Measurements from ENCODE around the gene ITFG1.
"Not testable (repeated sequence)": the region's sequence is repeated elsewhere in the genome, so short reads cannot be mapped to it uniquely, and the experiment has no call there.

ITFG1 gene

DNA sequence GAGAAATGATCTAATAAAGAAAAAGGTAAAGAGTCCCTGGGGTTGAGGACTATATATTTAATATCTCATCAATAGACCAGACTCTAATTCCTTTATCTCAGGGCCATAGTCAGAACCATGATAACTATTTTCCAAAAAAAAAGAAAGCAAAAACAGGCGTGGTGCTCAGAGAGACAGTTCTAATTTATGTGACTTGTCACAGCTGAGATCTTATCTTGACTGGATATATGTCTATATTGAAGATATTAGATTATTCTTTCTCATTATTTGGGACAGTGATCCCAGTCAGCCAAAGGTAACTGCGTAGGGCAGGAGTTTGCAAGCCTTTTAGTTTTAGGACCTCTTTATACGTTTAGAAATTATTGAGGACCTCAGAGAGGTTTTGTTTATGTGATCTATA, 52.4 kb downstream of the ITFG1 start:
- DNase-seq: no peak

DNA sequence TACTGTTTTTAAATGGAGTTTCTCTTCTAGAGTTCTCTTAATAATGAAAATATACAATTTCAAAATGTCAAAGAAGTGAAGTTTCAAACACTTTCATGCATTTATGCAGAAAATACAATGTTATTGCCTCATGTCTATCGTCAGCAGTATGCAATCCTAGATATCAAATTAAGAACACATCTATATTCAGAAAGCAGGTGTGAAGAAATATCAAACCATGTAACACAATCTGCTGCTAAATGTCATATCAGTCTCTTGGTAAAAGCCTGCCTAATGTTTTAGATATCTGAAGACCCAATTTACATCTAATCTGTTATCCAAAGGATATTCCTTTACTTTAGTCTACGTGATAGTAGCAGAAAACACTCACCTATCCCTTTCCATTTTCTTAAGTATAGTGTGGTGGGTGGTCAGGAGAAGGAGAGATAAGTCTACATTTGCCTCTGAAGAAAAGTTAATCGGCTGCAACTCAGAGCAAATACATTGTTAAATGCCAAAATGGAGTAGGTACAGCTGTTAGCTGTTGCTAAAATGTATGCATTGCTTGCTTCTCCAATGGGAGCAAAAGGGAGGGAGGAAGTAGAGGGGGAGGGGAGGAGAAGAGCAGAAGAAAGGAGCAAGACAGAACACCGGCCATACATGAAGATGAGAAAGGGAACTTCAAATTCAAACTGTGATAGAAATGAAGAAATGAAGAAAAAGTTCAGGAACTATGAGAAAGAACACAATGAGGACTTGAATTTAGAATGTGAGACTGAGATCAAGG, 64.9 kb downstream of the ITFG1 start:
- no peak for DNase-seq

GRCh38 chr16:47392081-47392480, 68.8 kb downstream of the ITFG1 start:
- DNase-seq: no peak

DNA sequence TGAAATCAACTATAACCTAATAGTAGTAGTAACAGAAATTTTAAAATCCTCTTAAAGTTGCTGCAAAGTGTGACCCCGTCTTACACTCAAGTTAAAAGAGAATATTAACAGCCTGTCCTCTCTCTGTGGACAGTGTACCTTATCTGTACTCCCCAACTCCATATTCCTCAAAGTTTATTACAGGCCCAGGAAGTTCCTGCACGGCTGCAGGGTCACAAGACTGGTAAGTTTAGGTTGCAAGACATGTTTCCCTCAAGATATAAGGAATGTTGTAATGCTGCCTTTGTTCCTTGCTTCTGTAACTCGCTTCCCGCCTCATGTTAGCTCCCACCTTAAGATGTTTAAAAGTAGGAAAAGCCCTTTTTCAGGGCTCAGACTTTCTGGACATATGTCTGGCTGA, 72.2 kb downstream of the ITFG1 start:
- no peak for DNase-seq

- DNase-seq: no peak
Measured at GRCh38 chr16:47387026-47387734, 73.7 kb downstream of the ITFG1 start.

GRCh38 chr16:47386201-47386718, 74.6 kb downstream of the ITFG1 start:
- DNase-seq: no peak

DNA sequence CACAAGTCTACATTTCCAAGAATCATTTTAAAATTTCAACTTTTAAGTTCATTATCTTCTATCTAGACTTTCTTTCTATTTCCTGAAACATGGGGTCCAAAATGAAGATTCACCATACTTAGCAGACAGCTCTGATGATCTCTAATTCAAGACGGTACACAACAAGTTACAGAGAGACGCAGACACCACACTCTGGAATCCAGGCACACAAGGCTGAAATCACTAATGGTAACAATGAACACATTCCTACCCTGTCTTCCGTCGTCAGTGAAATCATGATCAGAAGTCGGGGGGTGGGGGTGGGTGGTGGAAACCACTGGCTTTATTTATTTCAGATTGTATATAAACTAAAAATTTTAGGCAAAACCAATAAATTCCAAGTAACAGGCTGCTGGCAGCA, 78.5 kb downstream of the ITFG1 start:
- DNase-seq: no peak

DNA sequence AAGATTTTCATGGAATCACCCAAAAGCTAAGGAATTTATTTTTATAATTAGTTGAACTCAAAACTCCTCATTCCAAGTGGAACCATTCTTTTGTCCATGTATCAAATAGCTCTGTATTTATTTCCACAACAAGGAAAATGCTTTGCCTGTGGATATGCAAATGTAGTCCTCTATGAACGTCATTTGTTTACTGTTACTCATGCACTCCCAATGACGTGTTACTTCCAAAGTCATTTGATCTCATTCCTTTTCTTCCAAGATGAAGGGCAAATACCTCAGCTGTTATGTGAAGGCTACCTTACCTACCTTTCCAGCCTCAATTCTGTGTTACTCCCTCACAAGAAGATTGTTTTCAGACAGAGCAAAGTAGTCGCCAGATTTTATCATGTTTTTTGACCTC, 83.7 kb downstream of the ITFG1 start:
- no peak for DNase-seq

GRCh38 chr16:47375423-47375822, 85.4 kb downstream of the ITFG1 start:
- no peak for DNase-seq

DNA sequence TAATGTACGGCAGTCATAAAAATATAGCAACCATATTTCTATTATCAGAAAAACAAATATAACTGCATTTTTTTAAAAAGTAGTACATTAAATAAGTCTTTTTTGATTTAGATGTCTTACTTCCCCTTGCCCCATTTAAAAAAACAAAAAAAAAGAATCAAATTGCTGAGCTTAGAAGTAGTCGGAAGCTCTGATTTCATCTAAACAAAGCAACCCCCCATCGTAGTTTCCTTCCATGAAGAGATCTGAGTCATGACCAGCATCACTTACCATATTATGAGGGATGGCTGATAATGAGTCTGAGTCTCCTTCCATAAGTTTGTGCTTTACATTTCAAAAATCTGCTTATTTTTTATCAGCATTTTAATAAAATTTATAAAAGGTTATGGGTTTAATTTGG, 86.2 kb downstream of the ITFG1 start:
- DNase-seq: no peak

DNA sequence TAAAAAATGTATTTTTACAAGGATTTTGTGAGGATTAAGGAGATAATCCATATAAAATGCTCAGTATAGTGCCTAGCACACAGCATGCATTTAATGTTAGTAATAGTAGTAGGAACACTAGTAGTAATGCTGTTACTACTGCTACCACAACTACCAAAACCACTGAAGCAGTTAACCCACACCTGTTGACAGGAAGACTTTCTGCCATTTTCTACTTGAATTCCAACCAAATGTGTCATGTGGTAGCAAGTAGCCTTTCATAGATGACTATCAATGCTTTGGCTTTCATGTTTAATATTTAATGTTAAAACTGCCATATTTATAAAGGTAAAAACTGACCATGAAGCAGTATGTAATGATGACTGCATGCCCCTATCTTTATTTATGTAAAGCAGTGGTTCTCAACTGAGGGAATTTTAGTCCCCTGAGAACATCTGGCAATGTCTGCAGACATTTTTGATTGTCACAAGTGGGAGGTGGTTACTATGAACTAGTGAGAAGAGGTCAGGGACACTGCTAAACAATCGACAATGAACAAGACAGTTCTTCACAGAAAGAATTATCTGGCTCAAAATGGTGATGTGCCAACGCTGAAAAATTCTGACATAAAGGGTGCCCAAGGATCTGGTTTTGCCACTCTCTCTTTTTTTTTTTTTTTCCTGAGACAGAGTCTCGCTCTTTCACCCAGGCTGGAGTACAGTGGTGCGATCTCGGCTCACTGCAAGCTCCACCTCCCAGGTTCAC, 89.4 kb downstream of the ITFG1 start:
- DNase-seq: no peak

DNA sequence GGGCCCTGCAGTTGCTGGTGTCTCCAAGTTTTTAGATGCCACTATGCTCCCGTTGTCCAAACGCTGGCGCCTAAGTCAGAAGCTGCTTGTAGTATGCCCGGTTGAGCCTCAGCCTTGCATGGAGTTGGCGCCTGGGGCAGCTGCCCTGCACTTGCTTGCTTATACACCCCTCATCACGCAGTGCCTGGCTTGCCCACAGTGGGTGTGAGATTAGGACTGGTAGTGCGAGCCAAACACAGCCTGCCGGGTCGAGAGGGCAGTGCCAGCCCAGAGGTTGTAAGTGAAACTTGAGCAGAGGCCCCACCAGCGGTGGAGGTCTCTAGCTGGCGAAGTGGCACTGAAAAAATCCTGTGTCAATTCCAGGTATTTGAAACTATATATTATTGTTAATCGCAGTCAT, 90.3 kb downstream of the ITFG1 start:
- DNase-seq: no peak

- no peak for DNase-seq
Measured at GRCh38 chr16:47366228-47366627, 94.6 kb downstream of the ITFG1 start.

DNA sequence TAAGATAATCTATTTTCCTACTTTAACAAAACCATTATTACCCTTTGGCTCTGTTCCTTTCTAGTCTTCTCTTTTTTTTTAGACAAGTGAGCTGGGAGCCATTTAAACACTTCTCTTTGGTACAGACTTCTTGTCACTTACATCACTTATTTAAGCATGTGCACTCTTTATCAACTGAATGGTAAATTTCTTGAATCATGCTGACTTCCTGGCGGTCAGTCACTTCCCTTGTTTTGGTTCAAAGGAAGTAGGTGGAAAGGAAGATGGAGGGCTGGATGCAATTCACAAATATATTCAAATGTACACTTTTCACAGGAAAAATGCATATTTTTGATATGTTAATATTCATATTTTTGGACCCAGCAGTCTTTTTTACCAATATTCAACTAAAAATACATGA, 97.1 kb downstream of the ITFG1 start:
- DNase-seq: no peak

GRCh38 chr16:47359478-47359877, 101.4 kb downstream of the ITFG1 start:
- DNase-seq: no peak

- no peak for DNase-seq
Measured at GRCh38 chr16:47358816-47359215, 102.0 kb downstream of the ITFG1 start.

DNA sequence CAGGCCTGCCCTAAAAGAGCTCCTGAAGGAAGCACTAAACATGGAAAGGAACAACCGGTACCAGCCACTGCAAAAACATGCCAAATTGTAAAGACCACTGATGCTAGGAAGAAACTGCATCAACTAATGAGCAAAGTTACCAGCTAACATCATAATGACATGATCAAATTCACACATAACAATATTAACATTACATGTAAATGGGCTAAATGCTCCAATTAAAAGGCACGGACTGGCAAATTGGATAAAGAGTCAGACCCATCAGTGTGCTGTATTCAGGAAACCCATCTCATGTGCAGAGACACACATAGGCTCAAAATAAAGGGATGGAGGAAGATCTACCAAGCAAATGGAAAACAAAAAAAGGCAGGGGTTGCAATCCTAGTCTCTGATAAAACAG, 111.8 kb downstream of the ITFG1 start:
- DNase-seq: not testable (repeated sequence)

GRCh38 chr16:47347021-47347696, 113.7 kb downstream of the ITFG1 start:
- DNase-seq: not testable (repeated sequence)

DNA sequence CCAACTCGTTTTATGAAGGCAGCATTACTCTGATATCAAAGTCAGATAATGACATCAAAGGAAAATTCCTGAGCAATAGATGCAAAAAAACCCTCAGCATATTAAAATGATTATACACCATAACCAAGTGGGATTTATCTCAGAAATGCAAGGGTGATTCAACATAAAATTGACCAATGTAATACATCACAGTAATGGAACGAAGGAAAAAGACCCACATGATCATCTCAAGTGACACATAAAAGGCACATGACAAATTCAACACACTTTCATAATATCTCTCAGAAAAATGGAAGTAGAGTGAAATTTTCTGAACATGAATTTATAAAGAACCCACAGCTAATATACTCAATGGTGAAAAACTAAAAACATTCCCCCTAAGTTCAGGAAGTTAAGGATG, 118.8 kb downstream of the ITFG1 start:
- DNase-seq: no peak

DNA sequence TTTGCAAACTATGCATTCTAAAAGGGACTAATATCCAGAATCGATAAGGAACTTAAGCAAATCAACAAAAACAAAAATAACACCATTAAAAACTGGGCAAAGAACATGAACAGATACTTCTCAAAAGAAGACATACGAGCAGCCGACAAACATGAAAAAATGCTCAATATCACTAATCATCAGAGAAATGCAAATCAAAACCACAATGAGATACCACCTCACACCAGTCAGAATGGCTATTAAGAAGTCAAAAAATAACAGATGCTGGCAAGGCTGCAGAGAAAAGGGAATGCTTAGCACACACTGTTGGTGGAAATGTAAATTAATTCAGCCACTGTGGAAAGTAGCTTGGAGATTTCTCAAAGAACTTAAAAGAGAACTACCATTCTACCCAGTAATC, 130.3 kb downstream of the ITFG1 start:
- not testable (repeated sequence) for DNase-seq

- DNase-seq: not testable (repeated sequence)
Measured at GRCh38 chr16:47324309-47324708, 136.6 kb downstream of the ITFG1 start.

DNA sequence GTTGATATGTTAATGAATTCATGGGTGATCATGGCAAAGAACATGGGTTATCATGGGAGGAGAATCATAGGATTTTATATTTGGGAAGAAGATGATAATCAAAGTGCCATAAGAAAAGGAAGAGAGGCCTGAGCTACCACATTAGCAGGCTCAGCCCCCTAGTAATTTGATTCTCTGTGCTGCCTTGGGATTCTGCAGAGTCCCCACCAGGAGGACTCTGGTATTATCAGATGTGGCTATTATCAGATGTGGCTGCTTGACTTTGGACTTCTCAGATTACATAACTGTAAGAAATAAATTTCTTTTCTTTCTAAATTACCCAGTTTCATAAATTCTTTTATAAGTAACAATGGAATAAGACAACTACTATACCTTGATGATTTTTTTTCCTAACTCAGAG, 137.6 kb downstream of the ITFG1 start:
- DNase-seq: no peak
